ENCODE measurements around the gene NRXN3. TPM values are rescaled to one million over a fixed set of nuclear protein-coding genes. Genes with fewer than 3 reads are reported as not detected.

NRXN3 gene
- total and polyA plus RNA-seq, 2 experiments from 2014 or later = 5.7 to 7.1 TPM

- no peak overlapping the region for H3K4me2 ChIP-seq
- H3K36me3 ChIP-seq (replicated peaks; ENCODE audit: insufficient read depth, low read depth) = no peaks in the 10 kb centered on the region
- H4K20me1 ChIP-seq (ENCODE audit: insufficient read depth, poor library complexity, severe bottlenecking) = no peaks in the 10 kb centered on the region
- peaks cover 3% of the 10 kb centered on the region for H3K9me3 ChIP-seq (ENCODE audit: low read depth)
- H3K4me3 ChIP-seq = no peak overlapping the region
- no peak for TF ChIP-seq EZH2 (IDR thresholded peaks at IDR 0.05; ENCODE audit: borderline replicate concordance)
- TF ChIP-seq CTCF (IDR thresholded peaks at IDR 0.05; ENCODE audit: poor library complexity) = no peak
- H3K79me2 ChIP-seq = no peaks in the 10 kb centered on the region
- no peak overlapping the region for H3K27ac ChIP-seq
- DNase-seq (ENCODE audit: low spot score) = no peak
- WGBS (ENCODE audit: low lambda C conversion rate, missing lambda C conversion rate) = 93% methylated on average over 5 of the region's 5 CpGs
- no peaks in the 10 kb centered on the region for H3K9me2 ChIP-seq (replicated peaks; ENCODE audit: insufficient read depth)
- no peaks in the 10 kb centered on the region for H3K27me3 ChIP-seq
- H3K4me1 ChIP-seq (ENCODE audit: insufficient read depth) = no peaks in the 10 kb centered on the region
- no peak overlapping the region for H2AFZ ChIP-seq
These were observed 1621.0 kb downstream of the NRXN3 start for GRCh38 chr14:79791055-79791732.

GRCh38 chr14:79802093-79802492 is 1631.9 kb downstream of the NRXN3 start:
- Histone ChIP-seq H3K4me1 (ENCODE audit: insufficient read depth) (no peaks in the 10 kb centered on the region), H3K4me3 (no peak overlapping the region), H4K20me1 (ENCODE audit: insufficient read depth, poor library complexity, severe bottlenecking) (no peaks in the 10 kb centered on the region), H3K9me3 (ENCODE audit: low read depth) (no peaks in the 10 kb centered on the region), H3K4me2 (no peak overlapping the region), H3K9me2 (replicated peaks; ENCODE audit: insufficient read depth) (no peaks in the 10 kb centered on the region), H3K27me3 (no peaks in the 10 kb centered on the region), H3K79me2 (no peaks in the 10 kb centered on the region), H3K27ac (no peak overlapping the region), H2AFZ (no peak overlapping the region), H3K36me3 (replicated peaks; ENCODE audit: insufficient read depth, low read depth) (no peaks in the 10 kb centered on the region)
- DNase-seq (ENCODE audit: low spot score) = peak; percentile 29
- TF ChIP-seq EZH2phosphoT487 (IDR thresholded peaks at IDR 0.05; ENCODE audit: low read depth, severe bottlenecking, unreplicated experiment) (no peak), EZH2 (IDR thresholded peaks at IDR 0.05; ENCODE audit: borderline replicate concordance) (no peak), CTCF (IDR thresholded peaks at IDR 0.05; ENCODE audit: poor library complexity) (no peak)
- 56% methylated on average over 1 of the region's 1 CpG for WGBS (ENCODE audit: low lambda C conversion rate, missing lambda C conversion rate)

GRCh38 chr14:79805636-79806035 is 1635.5 kb downstream of the NRXN3 start:
- 96% methylated on average over 1 of the region's 1 CpG for WGBS (ENCODE audit: low lambda C conversion rate, missing lambda C conversion rate)
- DNase-seq (ENCODE audit: low spot score) = no peak
- no peak overlapping the region for H3K27ac ChIP-seq
- no peak overlapping the region for H3K4me3 ChIP-seq
- H3K27me3 ChIP-seq = no peaks in the 10 kb centered on the region
- no peaks in the 10 kb centered on the region for H3K36me3 ChIP-seq (replicated peaks; ENCODE audit: insufficient read depth, low read depth)
- H4K20me1 ChIP-seq (ENCODE audit: insufficient read depth, poor library complexity, severe bottlenecking) = no peaks in the 10 kb centered on the region
- no peak overlapping the region for H2AFZ ChIP-seq
- TF ChIP-seq EZH2 (IDR thresholded peaks at IDR 0.05; ENCODE audit: borderline replicate concordance) (no peak), EZH2phosphoT487 (IDR thresholded peaks at IDR 0.05; ENCODE audit: low read depth, severe bottlenecking, unreplicated experiment) (no peak), CTCF (IDR thresholded peaks at IDR 0.05; ENCODE audit: poor library complexity) (no peak)
- no peak overlapping the region for H3K4me2 ChIP-seq
- H3K9me3 ChIP-seq (ENCODE audit: low read depth) = no peaks in the 10 kb centered on the region
- no peaks in the 10 kb centered on the region for H3K4me1 ChIP-seq (ENCODE audit: insufficient read depth)
- no peaks in the 10 kb centered on the region for H3K79me2 ChIP-seq
- H3K9me2 ChIP-seq (replicated peaks; ENCODE audit: insufficient read depth) = no peaks in the 10 kb centered on the region
